K562 (cell line): ENCODE measurements around the gene APOBEC3A. TPM values are rescaled to one million over a fixed set of nuclear protein-coding genes. Genes with fewer than 3 reads are reported as not detected.

ENCODE experiments used
- ATAC-seq: fragments of 200-7000 bp; cut with Tn5 transposase; 3 replicates; pipeline ENCODE4 v1.9.1; 2020; ENCODE audit warnings: moderate library complexity
- BruUV-seq: library from RNA; stranded (reverse); fragments of 400-500 nt; replicated peaks from 2 replicates; lab custom pipeline; 2021; lab: Mats Ljungman, UMichigan
- CTCF ChIA-PET: fragments of 300-600 bp; formaldehyde crosslinking; extraction: SDS; loops from one replicate; lab custom pipeline; 2021; ENCODE audit warnings: low intra/inter-chr PET ratio; lab: Yijun Ruan, JAX
- POLR2A ChIA-PET: fragments of 300-600, 350-650 bp; sonication (Branson Sonifier 250); formaldehyde crosslinking; extraction: SDS; loops from one replicate; lab custom pipeline; 2021; ENCODE audit warnings: antibody characterized with exemption, inconsistent platforms; lab: Yijun Ruan, JAX
- DNase-seq, 4 experiments: peaks; one replicate each; pipeline versions ENCODE4 v3.0.0 to v3.0.0-alpha.2; 2011 to 2018; ENCODE audit warnings: low spot score in 3 of 4, mixed read lengths in 3 of 4; ENCODE audit errors: extremely low read depth in 1 of 4
- FAIRE-seq: peaks from 2 replicates; lab custom pipeline; 2011; peaks lifted over from hg19 to GRCh38; lab: Jason Lieb, UNC
- H2AFZ ChIP-seq: 2 replicates; pipeline ENCODE4 v1.6.0; 2011; ENCODE audit warnings: low read depth, low read length, control low read depth, inconsistent platforms
- H3K27ac ChIP-seq: fragments of 200-600 bp; 3 replicates; pipeline ENCODE4 v1.8.0; 2011; ENCODE audit warnings: low read depth, mild to moderate bottlenecking, control low read depth, inconsistent platforms, low read length, moderate library complexity, mixed read lengths; ENCODE audit errors: extremely low read depth
- H3K27me3 ChIP-seq, 2 experiments: fragments of 300-600 bp in 1 of 2; 2 replicates in 1 of 2; 3 replicates in 1 of 2; pipeline versions ENCODE4 v1.6.0 to v1.8.0; 2011; ENCODE audit warnings: inconsistent platforms in 2 of 2, low read length in 2 of 2, mild to moderate bottlenecking in 1 of 2, mixed read lengths in 1 of 2, moderate library complexity in 1 of 2; ENCODE audit not compliant: control insufficient read depth in 2 of 2, insufficient read depth in 2 of 2
- H3K36me3 ChIP-seq: fragments of 300-600 bp; 3 replicates; pipeline ENCODE4 v1.8.0; 2011; ENCODE audit warnings: mild to moderate bottlenecking, low read length, inconsistent platforms; ENCODE audit not compliant: control insufficient read depth, insufficient read depth
- H3K4me1 ChIP-seq, 2 experiments: fragments of 200-600 bp in 1 of 2; replicated peaks in 1 of 2; 2 replicates in 1 of 2; 3 replicates in 1 of 2; pipeline versions ENCODE4 v1.5.1 to v1.8.0; 2011; ENCODE audit warnings: inconsistent platforms in 2 of 2, low read length in 2 of 2, mild to moderate bottlenecking in 1 of 2, mixed read lengths in 1 of 2, moderate library complexity in 1 of 2; ENCODE audit not compliant: control insufficient read depth in 2 of 2, insufficient read depth in 2 of 2
- H3K4me2 ChIP-seq: 2 replicates; pipeline ENCODE4 v1.6.1; 2011; ENCODE audit warnings: low read length, control low read depth, inconsistent platforms, mixed read lengths; ENCODE audit not compliant: insufficient read depth
- H3K4me3 ChIP-seq: fragments of 200-600 bp; sonication (generic), shearing (Covaris generic); 2 replicates; pipeline ENCODE4 v1.5.1; 2016; ENCODE audit warnings: control low read depth, inconsistent platforms
- H3K79me2 ChIP-seq: fragments of 200-600 bp; 3 replicates; pipeline ENCODE4 v1.8.0; 2011; ENCODE audit warnings: low read length, inconsistent platforms; ENCODE audit not compliant: control insufficient read depth, insufficient read depth
- H3K9ac ChIP-seq, 2 experiments: 2 replicates each; pipeline versions ENCODE4 v1.6.0 to v1.6.1; 2011; ENCODE audit warnings: low read depth in 2 of 2, low read length in 2 of 2, control low read depth in 1 of 2, inconsistent platforms in 1 of 2, mild to moderate bottlenecking in 1 of 2, mixed read lengths in 1 of 2; ENCODE audit not compliant: insufficient read depth in 1 of 2
- H3K9me1 ChIP-seq: one replicate; pipeline ENCODE4 v1.6.0; 2011; ENCODE audit warnings: inconsistent platforms, mild to moderate bottlenecking, low read length, moderate library complexity; ENCODE audit not compliant: control insufficient read depth, insufficient read depth
- H3K9me3 ChIP-seq: replicated peaks from 2 replicates; pipeline ENCODE4 v1.5.1; 2011; ENCODE audit warnings: low read depth, low read length, inconsistent platforms; ENCODE audit not compliant: control insufficient read depth, insufficient read depth
- H4K20me1 ChIP-seq: replicated peaks from 2 replicates; pipeline ENCODE4 v1.6.1; 2011; ENCODE audit warnings: low read length, inconsistent platforms, mixed read lengths; ENCODE audit not compliant: control insufficient read depth, insufficient read depth
- BHLHE40 ChIP-seq: IDR thresholded peaks from 2 replicates; pipeline ENCODE4 v1.6.1; 2011; ENCODE audit warnings: low read length, improper control_type of control experiment
- BRD4 ChIP-seq: fragments of 200-600 bp; sonication (generic); IDR thresholded peaks from 2 replicates; pipeline ENCODE4 v1.6.1; 2017; ENCODE audit warnings: inconsistent platforms
- ETV5 ChIP-seq: sonication (generic); formaldehyde crosslinking; IDR thresholded peaks from 2 replicates; pipeline ENCODE4 v1.4.0; 2020; ENCODE audit warnings: low read depth, mild to moderate bottlenecking, missing genetic modification reagents
- NUFIP1 ChIP-seq: fragments of 450-650 bp; IDR thresholded peaks from 2 replicates; pipeline ENCODE4 v1.6.1; 2018; ENCODE audit not compliant: partially characterized antibody
- TOE1 ChIP-seq, 2 experiments: fragments of 450-650 bp in 1 of 2; sonication (generic) in 1 of 2; formaldehyde crosslinking in 1 of 2; IDR thresholded peaks; 2 replicates each; pipeline versions ENCODE4 v1.7.1 to v1.8.0; 2016 to 2022; ENCODE audit warnings: borderline replicate concordance in 2 of 2, mild to moderate bottlenecking in 2 of 2, antibody characterized with exemption in 1 of 2, inconsistent platforms in 1 of 2, low read depth in 1 of 2, missing genetic modification reagents in 1 of 2, moderate library complexity in 1 of 2
- ZNF398 ChIP-seq: fragments of 250-450 bp; sonication (Bioruptor Pico); IDR thresholded peaks from 2 replicates; pipeline ENCODE4 v1.8.0; 2021; ENCODE audit warnings: moderate library complexity, mild to moderate bottlenecking, inconsistent platforms
- ZNF655 ChIP-seq: fragments of 250-450 bp; sonication (Bioruptor Pico); IDR thresholded peaks from 2 replicates; pipeline ENCODE4 v1.5.0; 2021
- ZNF76 ChIP-seq: fragments of 250-450 bp; sonication (Bioruptor Pico); IDR thresholded peaks from 2 replicates; pipeline ENCODE4 v1.4.0; 2020; ENCODE audit warnings: mild to moderate bottlenecking, moderate library complexity, borderline replicate concordance
- WGBS: fragments of 100-300 bp; shearing (Covaris generic); methylation state at CpG from one replicate; pipeline ENCODE4 v1.1.6; 2016; ENCODE audit warnings: low coverage, mixed read lengths; ENCODE audit not compliant: insufficient coverage; ENCODE audit errors: missing lambda C conversion rate; 5-methylcytosine and 5-hydroxymethylcytosine counted together
- in situ Hi-C: fragments of 300-500 bp; cut with MboI; formaldehyde crosslinking; loops from 4 replicates; pipeline ENCODE4 v1.15.0; 2018; ENCODE audit warnings: inconsistent platforms, mixed read lengths
- intact Hi-C: fragments of 100-400 bp; cut with micrococcal nuclease; formaldehyde crosslinking; loops from 2 replicates; pipeline ENCODE4 v1.14.2; 2022
- polyA plus RNA-seq, 8 experiments: library from polyadenylated mRNA; depleted of rRNA in 4 of 8; stranded (reverse) in 5 of 8; unstranded in 3 of 8; fragments of >200 nt; fragmentation: Nextera tagmentation in 2 of 8; fragmentation: Illumina TruSeq in 1 of 8; extraction: Ambion mirVana in 2 of 8; extraction: Trizol in 1 of 8; gene quantifications; 2 replicates each; pipeline versions ENCODE4 v1.2.1 to v1.2.3, GENCODE V29; 2011 to 2014; ENCODE audit warnings: inconsistent platforms in 1 of 8, missing spikeins in 1 of 8
- total RNA-seq, 7 experiments: library from RNA; depleted of rRNA in 6 of 7; stranded (reverse); fragments of >200 nt in 6 of 7; fragmentation: Illumina TruSeq in 2 of 7; extraction: Trizol in 2 of 7; gene quantifications; 2 replicates each; pipeline versions ENCODE4 v1.2.1 to v1.2.3, GENCODE V29; 2011 to 2021; ENCODE audit warnings: low replicate concordance in 1 of 7

Gene APOBEC3A
- total and polyA plus RNA-seq, 9 of the 15 experiments (the other 6 are each of a cell fraction or from before 2014, with no cell fraction given) = 0.04 TPM; not detected in 8

- WGBS = 5% methylated on average over 3 of the region's 4 CpGs
- H3K27me3 ChIP-seq = peaks cover 2 to 38% of the 10 kb centered on the region in 2 experiments; a peak in 4 of 5 replicates
- FAIRE-seq (no peak), DNase-seq (no peak), ATAC-seq (no peak)
- in situ Hi-C loops = no loop called here
- H3K4me2 ChIP-seq = no peak overlapping the region
- no TSS peak for BruUV-seq
- intact Hi-C loops = no loop called here
- no peak overlapping the region for H2AFZ ChIP-seq
- no peaks in the 10 kb centered on the region for H4K20me1 ChIP-seq
- no peak overlapping the region for H3K4me3 ChIP-seq
- H3K27ac ChIP-seq = no peak overlapping the region
- no peak overlapping the region for H3K9ac ChIP-seq
- H3K36me3 ChIP-seq = no peaks in the 10 kb centered on the region
- H3K79me2 ChIP-seq = no peaks in the 10 kb centered on the region
- CTCF ChIA-PET = no interaction called here
- H3K9me1 ChIP-seq = no peaks in the 10 kb centered on the region
- TF ChIP-seq ZNF655 (no peak), BHLHE40 (no peak), ZNF398 (CRISPR knock-in tag) (no peak), NUFIP1 (no peak), BRD4 (no peak), ZNF76 (CRISPR knock-in tag) (no peak), TOE1 (IDR thresholded peaks at IDR 0.05; ENCODE audit: borderline replicate concordance) (no peak), TOE1 (CRISPR knock-in tag; IDR thresholded peaks at IDR 0.05; ENCODE audit: borderline replicate concordance, low read depth) (no peak), ETV5 (no peak)
- POLR2A ChIA-PET = no interaction called here
- H3K9me3 ChIP-seq = no peaks in the 10 kb centered on the region
- peaks cover 0 to 3% of the 10 kb centered on the region in 2 experiments; a peak in 2 of 5 replicates for H3K4me1 ChIP-seq
Measured at GRCh38 chr22:38937036-38937435, 20.4 kb upstream of the APOBEC3A start.
